RWPE1 (cell line): ENCODE data around the gene APOA5.

Experiments used
- CTCF ChIA-PET: fragments of 350-600 bp; sonication (Branson Sonifier 250); formaldehyde crosslinking; extraction: SDS; loops from one replicate; lab custom pipeline; 2021; lab: Yijun Ruan, JAX
- POLR2A ChIA-PET: fragments of 400-600 bp; formaldehyde crosslinking; extraction: SDS; loops from one replicate; lab custom pipeline; 2020; ENCODE audit warnings: antibody characterized with exemption; ENCODE audit not compliant: low non-redundant PET; lab: Yijun Ruan, JAX
- DNase-seq: peaks from one replicate; pipeline ENCODE4 v3.0.0; 2012; ENCODE audit warnings: low spot score
- H3K27ac ChIP-seq: fragments of 450-650 bp; 2 replicates; pipeline ENCODE4 v1.5.1; 2017
- TF ChIP-seq, protein P1 (sequence below): fragments of 450-650 bp; conservative IDR thresholded peaks from 2 replicates; pipeline ENCODE4 v1.5.1; 2017; ENCODE audit warnings: low read depth, mild to moderate bottlenecking

APOA5 gene

DNA sequence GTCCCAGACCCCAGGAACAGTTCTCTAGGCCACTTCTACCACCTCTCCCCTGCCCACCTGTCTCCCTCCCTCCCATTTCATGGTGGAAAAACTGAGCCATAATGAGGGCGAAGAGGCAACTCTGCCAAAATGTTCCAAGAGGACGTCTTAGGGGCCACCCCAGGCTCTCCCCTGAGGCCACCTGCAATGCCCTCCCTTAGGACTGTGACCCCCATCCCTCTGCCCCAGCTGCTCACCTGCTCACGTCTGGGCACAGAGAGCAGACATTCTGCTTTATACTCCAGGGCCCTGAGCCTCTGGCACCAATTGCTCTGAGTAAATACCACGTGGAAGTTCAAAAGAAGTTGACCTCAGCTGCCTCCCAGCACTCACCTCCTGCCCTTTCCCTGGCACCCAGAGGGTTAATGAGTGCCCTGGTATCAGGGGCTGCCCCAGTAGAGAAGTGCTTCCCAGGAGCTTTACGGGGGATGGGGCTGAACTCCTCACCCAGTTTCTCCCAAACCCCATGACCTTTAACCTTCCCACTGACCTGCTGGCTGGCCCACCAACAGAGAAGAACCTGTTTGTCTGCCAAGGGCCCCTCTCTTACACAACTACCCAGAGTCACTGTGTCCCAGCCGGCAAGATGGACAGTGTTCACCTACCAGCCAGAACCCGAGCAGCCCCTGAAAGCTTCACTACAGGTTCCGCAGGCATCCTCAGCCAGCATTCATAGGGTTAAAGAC lies 627 bp upstream of the APOA5 start:
- no peak overlapping the region for H3K27ac ChIP-seq
- ChIA-PET POLR2A (no interaction called here), CTCF (interaction anchor here (0.7 kb wide), 2 partner anchors 63 to 407 kb away, joined by 3 to 4 read pairs; no protein-coding TSS in a partner anchor)
- no peak for DNase-seq
- TF ChIP-seq, protein P1, sequence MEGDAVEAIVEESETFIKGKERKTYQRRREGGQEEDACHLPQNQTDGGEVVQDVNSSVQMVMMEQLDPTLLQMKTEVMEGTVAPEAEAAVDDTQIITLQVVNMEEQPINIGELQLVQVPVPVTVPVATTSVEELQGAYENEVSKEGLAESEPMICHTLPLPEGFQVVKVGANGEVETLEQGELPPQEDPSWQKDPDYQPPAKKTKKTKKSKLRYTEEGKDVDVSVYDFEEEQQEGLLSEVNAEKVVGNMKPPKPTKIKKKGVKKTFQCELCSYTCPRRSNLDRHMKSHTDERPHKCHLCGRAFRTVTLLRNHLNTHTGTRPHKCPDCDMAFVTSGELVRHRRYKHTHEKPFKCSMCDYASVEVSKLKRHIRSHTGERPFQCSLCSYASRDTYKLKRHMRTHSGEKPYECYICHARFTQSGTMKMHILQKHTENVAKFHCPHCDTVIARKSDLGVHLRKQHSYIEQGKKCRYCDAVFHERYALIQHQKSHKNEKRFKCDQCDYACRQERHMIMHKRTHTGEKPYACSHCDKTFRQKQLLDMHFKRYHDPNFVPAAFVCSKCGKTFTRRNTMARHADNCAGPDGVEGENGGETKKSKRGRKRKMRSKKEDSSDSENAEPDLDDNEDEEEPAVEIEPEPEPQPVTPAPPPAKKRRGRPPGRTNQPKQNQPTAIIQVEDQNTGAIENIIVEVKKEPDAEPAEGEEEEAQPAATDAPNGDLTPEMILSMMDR: no peak

DNA sequence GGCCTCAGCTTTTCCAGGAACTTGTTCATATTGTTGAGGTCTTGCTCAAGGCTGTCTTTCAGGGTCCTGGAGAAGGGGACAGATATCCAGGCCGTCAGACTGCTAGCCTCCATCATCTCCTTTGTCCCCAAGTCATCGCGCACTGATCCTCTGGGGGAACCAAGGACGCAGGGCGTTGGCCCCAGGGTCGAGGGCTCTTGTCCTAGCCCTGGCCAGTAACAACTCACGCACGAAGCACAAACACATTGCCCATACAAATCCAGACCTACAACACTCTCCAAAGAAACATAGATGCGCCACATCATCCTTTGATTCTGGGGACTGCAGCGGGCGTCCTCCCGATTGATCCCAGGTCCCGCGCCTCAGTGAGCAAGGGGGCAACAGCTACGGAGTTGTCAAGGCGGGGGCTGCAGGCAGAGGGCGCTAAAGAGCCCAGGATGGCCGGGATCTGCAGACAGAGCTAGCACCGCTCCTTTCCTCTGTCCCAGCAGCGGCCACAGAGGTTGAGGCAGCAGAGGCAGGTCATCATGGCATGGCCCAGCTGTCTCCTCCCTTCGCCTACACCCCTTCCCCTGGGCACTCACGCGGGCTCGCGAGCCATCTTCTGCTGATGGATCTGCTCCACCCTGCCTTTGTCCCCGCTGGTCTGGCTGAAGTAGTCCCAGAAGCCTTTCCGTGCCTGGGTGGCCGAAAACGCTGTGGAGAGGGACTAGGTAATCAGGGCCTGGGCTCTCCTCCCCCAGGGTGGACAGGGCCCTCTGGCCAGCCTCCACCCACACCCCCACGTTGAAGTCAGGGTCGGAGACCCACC lies 472 bp downstream of the APOA5 start:
- peak; percentile 40 for DNase-seq
- no peak overlapping the region for H3K27ac ChIP-seq
- ChIA-PET CTCF (interaction anchor here (0.7 to 2.2 kb wide), 4 partner anchors 45 to 408 kb away, joined by 3 to 8 read pairs (median 5); no protein-coding TSS in a partner anchor), POLR2A (no interaction called here)
- TF ChIP-seq, protein P1: peak; percentile 50; the same call in 1 of the 2 replicates

DNA sequence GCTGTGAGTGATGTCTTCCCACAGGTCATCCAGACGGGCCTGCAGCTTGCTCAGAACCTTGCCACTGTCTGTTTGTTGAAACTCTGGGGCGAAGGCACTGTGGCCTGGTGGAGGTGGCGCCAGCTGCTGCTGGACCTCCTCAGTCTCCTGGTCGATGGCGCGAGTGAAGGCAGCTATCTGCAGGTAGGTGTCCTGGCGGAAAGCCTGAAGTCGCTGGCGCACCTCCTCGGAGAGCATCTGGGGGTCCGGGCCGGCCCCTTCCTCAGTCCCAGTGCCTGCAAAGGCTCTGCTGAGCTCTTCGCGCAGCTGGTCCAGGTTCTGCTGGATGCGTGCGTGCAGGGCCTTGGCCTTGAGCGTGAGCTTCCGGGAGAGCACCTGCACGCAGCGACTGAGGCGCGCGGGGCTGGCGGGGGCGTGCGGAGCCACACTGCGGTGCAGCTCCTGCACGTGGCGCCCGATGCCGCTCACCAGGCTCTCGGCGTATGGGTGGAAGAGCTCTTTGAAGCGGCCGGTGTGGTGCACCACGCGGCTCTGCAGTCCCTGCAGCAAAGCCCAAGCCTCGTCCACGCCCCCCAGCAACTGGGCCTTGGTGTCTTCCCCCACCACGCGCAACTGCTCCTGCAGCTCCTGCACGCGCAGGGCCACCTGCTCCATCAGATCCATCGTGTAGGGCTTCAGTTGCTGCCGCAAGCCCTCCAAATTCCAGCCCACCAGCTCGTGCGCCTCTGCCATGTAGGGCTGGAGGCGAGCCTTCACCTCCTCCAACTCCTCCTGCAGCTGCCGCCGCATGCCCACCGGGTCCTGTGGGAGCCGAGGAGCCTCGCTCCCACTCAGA lies 1.3 kb downstream of the APOA5 start:
- ChIA-PET CTCF (interaction anchor here (0.5 to 2.2 kb wide), 4 partner anchors 46 to 373 kb away, joined by 3 to 8 read pairs (median 5); no protein-coding TSS in a partner anchor), POLR2A (interaction anchor here (0.6 kb wide), 1 partner anchor 15 kb away, joined by 6 read pairs; no protein-coding TSS in a partner anchor)
- H3K27ac ChIP-seq: no peak overlapping the region
- no peak for DNase-seq
- TF ChIP-seq, protein P1: no peak

DNA sequence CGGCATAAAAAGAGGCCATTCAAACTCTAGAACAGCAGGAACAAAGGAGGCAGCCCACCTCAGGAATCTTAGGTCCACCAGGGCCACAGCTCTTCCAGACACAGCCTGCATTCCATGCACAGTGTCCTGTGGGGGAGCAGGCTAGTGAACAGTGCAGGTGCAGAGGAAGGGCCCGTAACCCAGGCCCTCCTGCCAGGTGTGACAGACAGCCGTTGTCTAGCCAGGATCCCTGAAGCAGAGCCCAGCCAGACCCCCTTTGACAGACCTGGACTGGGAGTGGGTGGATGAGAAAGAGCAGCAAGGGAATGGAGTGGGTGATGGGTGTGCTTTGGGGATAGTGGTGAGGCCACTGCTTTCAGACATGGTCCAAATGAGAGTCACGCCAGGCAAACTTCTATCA lies 2.7 kb downstream of the APOA5 start:
- no peak for DNase-seq
- TF ChIP-seq, protein P1: no peak
- CTCF ChIA-PET: interaction anchor here (1.4 kb wide), 1 partner anchor 47 kb away, joined by 5 read pairs; no protein-coding TSS in a partner anchor
- POLR2A ChIA-PET: no interaction called here
- peak overlapping the region; percentile 58; the same call in 1 of the 2 replicates for H3K27ac ChIP-seq

DNA sequence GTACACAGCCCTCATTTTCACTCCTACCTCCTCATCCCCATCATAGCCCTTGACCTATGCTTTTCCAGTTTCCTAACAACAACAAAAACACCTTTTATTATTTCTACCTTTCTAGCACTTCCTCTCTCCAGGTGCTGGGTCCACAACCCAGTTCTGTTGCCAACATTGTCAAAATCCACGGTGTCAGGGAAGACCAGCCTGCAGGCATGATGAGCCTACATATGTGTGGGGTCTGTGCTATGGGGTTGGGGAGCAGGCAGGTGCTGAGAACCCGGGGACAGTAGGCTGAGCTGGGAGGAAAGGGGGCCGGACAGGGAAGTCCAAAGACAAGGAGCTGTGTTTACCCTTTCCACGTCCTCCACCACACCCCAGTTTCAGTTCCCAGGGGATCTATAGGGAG lies 3.1 kb downstream of the APOA5 start:
- CTCF ChIA-PET: interaction anchor here (1.2 to 1.4 kb wide), 2 partner anchors 47 to 92 kb away, joined by 5 read pairs; no protein-coding TSS in a partner anchor
- peak overlapping the region; percentile 58 for H3K27ac ChIP-seq
- no peak for DNase-seq
- POLR2A ChIA-PET: interaction anchor here (0.6 kb wide), 1 partner anchor 317 kb away, joined by 3 read pairs; no protein-coding TSS in a partner anchor
- TF ChIP-seq, protein P1: no peak
